NCI-H2107 treated with DMSO at 0.1 percent for 48 hours (cell line): Measurements from ENCODE around the gene COLEC12.

ENCODE experiments used
- DNase-seq: peaks from one replicate; lab custom pipeline; 2025; ENCODE audit not compliant: unreplicated experiment; lab: John Stamatoyannopoulos, UW

Gene COLEC12

DNA sequence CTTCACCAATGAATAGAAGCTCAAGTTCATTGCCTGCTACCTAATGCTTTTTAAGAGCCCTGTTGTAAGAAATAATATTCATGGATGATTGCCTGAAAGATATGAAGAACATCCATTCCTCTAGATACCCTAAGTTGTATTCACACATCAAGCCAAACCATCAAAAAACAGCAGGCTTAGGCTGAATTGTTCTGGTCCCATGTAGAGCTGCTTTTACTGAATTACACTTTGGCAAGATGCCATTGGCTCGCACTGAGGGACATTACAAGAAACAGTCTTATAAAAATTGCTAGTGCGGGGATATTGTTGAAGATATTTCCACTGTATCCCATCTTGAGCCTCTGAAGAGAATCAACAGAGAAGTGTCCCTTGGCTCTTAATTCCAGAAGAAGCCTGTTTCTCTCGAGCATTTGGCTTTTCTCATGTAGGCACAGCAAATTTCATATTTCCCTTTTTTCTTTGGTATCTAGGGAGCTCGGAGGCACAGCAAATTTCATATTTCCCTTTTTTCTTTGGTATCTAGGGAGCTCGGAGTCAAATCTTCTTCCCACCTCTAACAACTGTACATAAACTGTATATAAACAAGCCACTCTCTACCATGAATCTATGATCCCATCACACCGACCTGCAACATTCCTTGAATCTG is 107.5 kb downstream of the COLEC12 start:
- no peak for DNase-seq

- no peak for DNase-seq
Observed at GRCh38 chr18:390741-391478, 109.6 kb downstream of the COLEC12 start.

GRCh38 chr18:389658-390357 is 110.7 kb downstream of the COLEC12 start:
- no peak for DNase-seq

DNA sequence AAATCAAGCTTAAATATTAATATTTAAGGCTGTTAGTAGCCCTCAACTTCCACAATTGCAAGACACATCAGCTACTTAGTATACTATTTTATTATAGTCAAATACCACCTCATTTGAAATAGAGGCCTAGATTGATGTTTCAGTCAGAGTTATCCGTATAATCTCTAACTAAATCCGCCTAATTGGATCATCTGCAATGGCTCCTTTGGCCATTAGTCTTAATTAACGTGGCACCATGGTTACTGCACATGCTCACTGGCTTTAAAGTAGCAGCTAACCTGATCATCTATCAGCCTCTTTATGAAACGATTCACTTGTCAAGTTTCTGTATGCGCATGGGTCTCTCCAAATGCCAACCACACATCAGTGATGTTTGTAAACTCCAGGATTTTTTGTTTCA is 112.3 kb downstream of the COLEC12 start:
- no peak for DNase-seq

DNA sequence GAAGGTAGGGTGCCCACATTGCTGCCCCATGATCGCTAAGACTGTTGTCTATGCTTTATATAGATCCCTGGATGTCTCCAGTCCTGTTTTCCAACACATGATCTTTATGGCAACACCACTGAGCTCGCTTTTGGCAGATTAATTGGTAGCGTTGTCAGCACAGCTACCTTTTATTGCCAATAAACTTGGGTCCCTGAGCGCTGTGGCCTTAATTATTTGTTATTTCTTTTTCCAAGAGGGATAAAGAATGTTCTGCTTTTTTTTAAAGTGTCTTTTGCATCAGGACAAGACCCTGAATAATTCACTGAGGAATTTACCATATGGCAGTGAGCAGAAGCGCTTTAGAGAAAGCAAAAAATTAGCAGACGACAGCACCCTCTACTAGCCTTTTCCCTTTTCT is 113.5 kb downstream of the COLEC12 start:
- no peak for DNase-seq

DNA sequence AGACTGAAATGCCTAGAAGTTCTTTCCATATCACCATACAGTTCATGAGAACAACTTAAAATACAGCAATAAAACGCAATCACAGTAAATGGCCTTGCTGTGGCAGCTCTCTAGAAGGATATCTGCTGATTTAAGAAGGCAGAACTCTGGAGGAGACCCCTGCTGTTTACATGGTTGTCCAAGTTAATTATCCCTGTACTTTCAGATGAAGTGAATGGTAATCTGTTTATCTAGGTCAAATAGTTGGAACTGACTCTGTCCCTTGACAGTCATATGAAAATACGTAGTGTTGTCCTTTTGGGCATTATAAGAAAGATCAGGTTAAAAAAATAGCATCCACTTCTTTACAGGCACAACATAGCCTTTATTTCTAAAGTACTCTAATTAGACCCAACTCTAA is 115.6 kb downstream of the COLEC12 start:
- DNase-seq, result no peak

- DNase-seq, result no peak
Observed at GRCh38 chr18:383135-383534, 117.4 kb downstream of the COLEC12 start.

- DNase-seq, result no peak
Observed at GRCh38 chr18:382423-382984, 118.0 kb downstream of the COLEC12 start.

- no peak for DNase-seq
Observed at GRCh38 chr18:379681-380330, 120.7 kb downstream of the COLEC12 start.

GRCh38 chr18:378079-378478 is 122.4 kb downstream of the COLEC12 start:
- DNase-seq, result no peak

- no peak for DNase-seq
Observed at GRCh38 chr18:377088-377487, 123.4 kb downstream of the COLEC12 start.

DNA sequence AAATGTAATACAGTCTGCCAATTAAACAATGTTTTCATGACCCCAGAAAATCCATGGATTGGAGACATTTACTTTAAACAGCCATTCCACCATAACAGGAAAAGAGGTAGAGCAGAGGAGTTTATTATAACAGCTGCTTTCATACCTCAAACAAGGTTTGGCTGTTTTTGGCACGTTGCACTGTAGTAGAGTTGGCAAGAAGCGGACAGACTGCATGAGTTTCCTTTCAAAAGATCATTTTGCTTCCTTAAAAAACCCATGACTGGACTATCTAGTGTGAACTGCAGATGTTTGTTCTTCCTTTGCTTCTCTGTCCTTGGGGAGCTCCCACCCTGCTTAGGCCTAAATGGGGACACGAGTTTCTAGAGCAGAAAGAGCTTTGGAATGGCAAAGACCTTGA is 124.2 kb downstream of the COLEC12 start:
- no peak for DNase-seq

DNA sequence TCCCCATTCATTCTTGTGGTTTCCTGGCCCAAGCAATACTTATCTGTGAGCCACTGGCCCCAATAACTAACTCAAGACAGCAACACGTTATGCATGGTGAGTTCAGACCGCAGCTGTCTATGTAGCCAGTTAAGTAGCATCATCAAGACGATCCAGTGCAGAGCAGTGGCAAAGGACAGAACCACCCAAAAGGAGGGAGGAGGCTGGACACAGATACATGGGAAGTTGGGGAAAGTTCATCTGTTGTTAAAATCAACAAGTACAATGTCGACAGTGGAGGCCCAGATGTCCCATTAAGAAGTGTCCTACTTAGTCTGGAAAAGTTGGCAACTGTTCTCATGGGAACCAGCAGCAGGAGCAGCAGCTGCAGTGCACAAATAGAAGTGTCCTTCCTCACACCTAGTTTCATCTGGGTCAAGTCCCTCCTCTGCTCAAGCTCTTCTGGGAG is 125.8 kb downstream of the COLEC12 start:
- DNase-seq, result no peak

GRCh38 chr18:373780-374179 is 126.7 kb downstream of the COLEC12 start:
- no peak for DNase-seq

- DNase-seq, result no peak
Observed at GRCh38 chr18:371609-371982, 128.9 kb downstream of the COLEC12 start.

- DNase-seq, result no peak
Observed at GRCh38 chr18:370751-371608, 129.5 kb downstream of the COLEC12 start.

GRCh38 chr18:369224-370015 is 131.1 kb downstream of the COLEC12 start:
- DNase-seq, result no peak

DNA sequence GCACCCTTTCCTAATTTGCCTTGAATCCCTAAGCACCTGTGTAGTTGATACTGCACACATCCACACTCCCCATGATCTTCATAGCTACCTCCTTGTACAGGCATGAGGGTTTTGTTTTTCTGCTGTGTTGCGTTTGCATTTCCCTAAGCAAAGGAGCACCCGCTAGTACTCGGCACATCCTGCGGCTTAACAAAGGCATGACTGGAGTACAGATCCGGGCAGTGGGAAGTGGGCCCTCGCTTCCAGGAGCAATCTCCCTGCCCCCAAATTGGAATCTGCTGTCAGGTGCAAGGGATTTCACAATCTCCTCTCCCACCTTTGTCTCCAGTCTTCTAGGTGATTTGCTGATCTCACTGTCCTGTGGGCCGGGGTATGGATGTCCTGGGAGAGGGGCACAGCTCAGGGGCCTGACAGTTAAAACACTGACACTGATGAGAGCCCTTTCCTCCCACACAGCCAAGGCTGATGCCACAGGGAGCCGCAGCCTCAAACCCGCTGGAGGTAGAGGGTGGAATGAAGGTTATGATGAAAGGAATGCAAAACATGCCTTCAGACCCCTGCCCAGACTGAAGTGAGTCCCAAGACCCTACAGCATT is 133.9 kb downstream of the COLEC12 start:
- no peak for DNase-seq

- DNase-seq, result no peak
Observed at GRCh38 chr18:365651-366050, 134.8 kb downstream of the COLEC12 start.
